ENCODE measurements around the gene GSTCD. TPM values are rescaled to one million over a fixed set of nuclear protein-coding genes. Genes with fewer than 3 reads are reported as not detected.

The GSTCD gene
- total and polyA plus RNA-seq, 2 of the 4 experiments (the other 2 are of a cell fraction), result 5.2 to 20.3 TPM

GRCh38 chr4:105828074-105828473, 119.5 kb downstream of the GSTCD start:
- Histone ChIP-seq H4K8ac (ENCODE audit: low read depth in 2 of 2, low read length in 2 of 2) (no peak overlapping the region), H3K4me2 (ENCODE audit: low read depth, low read length) (no peak overlapping the region), H2AK5ac (ENCODE audit: low read depth, low read length) (no peak overlapping the region), H3K9me1 (ENCODE audit: insufficient read depth, low read length) (no peaks in the 10 kb centered on the region), H3K4me3 (ENCODE audit: insufficient read depth, low read depth, low read length) (no peak overlapping the region), H3K36me3 (ENCODE audit: control insufficient read depth, insufficient read depth, low read length) (no peaks in the 10 kb centered on the region), H3K4me1 (ENCODE audit: control insufficient read depth, insufficient read depth, low read length) (no peaks in the 10 kb centered on the region), H4K91ac (ENCODE audit: insufficient read depth, low read depth, low read length) (no peak overlapping the region), H2BK20ac (ENCODE audit: low read depth, low read length) (no peak overlapping the region), H2BK120ac (ENCODE audit: low read depth, low read length) (no peak overlapping the region), H2BK5ac (ENCODE audit: low read depth, low read length, poor library complexity, severe bottlenecking) (no peak overlapping the region), H3K56ac (ENCODE audit: extremely low read depth, insufficient read depth, low read length) (no peak overlapping the region), H3K9me3 (ENCODE audit: control insufficient read depth, insufficient read depth, low read length) (no peaks in the 10 kb centered on the region), H2AK9ac (replicated peaks; ENCODE audit: low read depth, low read length, poor library complexity) (no peak overlapping the region), H3K14ac (replicated peaks; ENCODE audit: low read depth, low read length) (no peak overlapping the region), H3K4ac (ENCODE audit: low read depth, low read length) (no peak overlapping the region), H3K79me1 (ENCODE audit: low read depth in 1 of 2, low read length in 2 of 2) (no peaks in the 10 kb centered on the region), H4K20me1 (ENCODE audit: insufficient read depth, low read length) (no peaks in the 10 kb centered on the region), H4K5ac (ENCODE audit: low read depth, low read length) (no peak overlapping the region), H3K23ac (ENCODE audit: low read depth, low read length) (no peak overlapping the region), H2BK15ac (ENCODE audit: low read depth, low read length) (no peak overlapping the region), H3K9ac (ENCODE audit: low read depth, low read length) (no peak overlapping the region), H3K27ac (ENCODE audit: insufficient read depth, low read length) (no peak overlapping the region), H3K18ac (ENCODE audit: low read depth, low read length) (no peak overlapping the region), H3K27me3 (ENCODE audit: control insufficient read depth, insufficient read depth, low read length) (no peaks in the 10 kb centered on the region), H2AFZ (replicated peaks; ENCODE audit: low read length, poor library complexity) (no peak overlapping the region)
- ChIA-PET CTCF (no interaction called here), POLR2A (ENCODE audit: unreplicated experiment) (no interaction called here)
- in situ Hi-C loops (cut with MboI; ENCODE audit: low sequenced_read_pairs), result no loop called here
- intact Hi-C loops (cut with micrococcal nuclease), result no loop called here
- no CpG with 5 or more reads among the region's 2 CpGs for WGBS, 2 experiments (ENCODE audit: extremely low coverage in 2 of 2, insufficient read length in 1 of 2)
- dilution Hi-C loops (cut with HindIII; ENCODE audit: low sequenced_read_pairs, unreplicated experiment), result no loop called here
- DNase-seq (no peak), ATAC-seq (ENCODE audit: low read depth) (no peak)
- BruUV-seq (replicated peaks), result no TSS peak
- TF ChIP-seq MAFK (IDR thresholded peaks at IDR 0.05; ENCODE audit: low read depth, low read length) (peak; percentile 48; the same call in 1 of the 2 replicates), MAZ (IDR thresholded peaks at IDR 0.05; ENCODE audit: borderline replicate concordance, low read depth, low read length) (no peak)

Measured in IMR-90 (cell line).